Neural progenitor cell (in vitro differentiated cells): Measurements from ENCODE around the gene PCARE.

Experiments used
- CTCF ChIP-seq: fragments of 200-600 bp; sonication (generic); IDR thresholded peaks from 2 replicates; pipeline ENCODE4 v1.5.1; 2017; ENCODE audit warnings: antibody characterized with exemption, mild to moderate bottlenecking
- EZH2 ChIP-seq: fragments of 200-600 bp; sonication (generic); IDR thresholded peaks from 2 replicates; pipeline ENCODE4 v1.6.1; 2017; ENCODE audit warnings: antibody characterized with exemption, mild to moderate bottlenecking, moderate library complexity
- EZH2phosphoT487 ChIP-seq: fragments of 200-600 bp; sonication (generic); IDR thresholded peaks from 2 replicates; pipeline ENCODE4 v1.6.1; 2017; ENCODE audit warnings: antibody characterized with exemption

- TF ChIP-seq EZH2 (no peak), CTCF (no peak), EZH2phosphoT487 (no peak)
Measured at GRCh38 chr2:29041161-29041660, 33.1 kb downstream of the PCARE start.
